ENCODE data around the gene NF1. TPM values are rescaled to one million over a fixed set of nuclear protein-coding genes. Genes with fewer than 3 reads are reported as not detected.

Gene NF1
- total and polyA plus RNA-seq, 2 donors (not counting 1 experiment from before 2014, with no cell fraction given), result 10.8 to 27.7 TPM

DNA sequence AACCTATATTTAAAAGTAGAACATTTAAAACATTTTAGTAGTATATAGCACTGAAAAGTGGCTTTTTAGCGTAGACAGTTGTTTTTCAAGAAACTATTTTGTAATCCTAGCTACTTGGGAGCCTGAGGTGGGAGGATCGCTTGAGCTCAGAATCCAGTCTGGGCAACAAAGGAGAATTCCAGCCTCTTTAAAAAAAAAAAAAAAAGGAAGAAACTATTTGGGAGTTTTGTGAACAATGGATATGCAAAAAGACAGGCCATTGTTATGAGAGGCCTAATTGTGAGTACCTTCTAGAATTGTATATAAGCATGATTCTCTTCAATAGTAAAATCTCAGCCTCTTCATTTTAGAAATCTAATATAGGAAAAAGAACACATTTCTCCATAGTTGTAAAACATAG is 184.6 kb downstream of the NF1 start:
- Mint-ChIP-seq H3K27ac (no peak overlapping the region), H3K4me1 (no peaks in the 10 kb centered on the region), H3K4me3 (no peak overlapping the region), H3K9me3 (ENCODE audit: insufficient read depth) (no peaks in the 10 kb centered on the region), H3K27me3 (no peaks in the 10 kb centered on the region)
- Histone ChIP-seq H4K20me1 (ENCODE audit: control insufficient read depth, insufficient read depth, low read length, poor library complexity, severe bottlenecking) (no peaks in the 10 kb centered on the region), H2AFZ (ENCODE audit: insufficient read depth, low read depth, low read length, poor library complexity, severe bottlenecking) (no peak overlapping the region), H3K4me2 (replicated peaks; ENCODE audit: low read depth, low read length, poor library complexity, severe bottlenecking) (no peak overlapping the region), H3K9ac (ENCODE audit: low read length) (no peak overlapping the region), H3K27me3 (replicated peaks in 1 of 4; ENCODE audit: control extremely low read depth in 1 of 4, control insufficient read depth in 3 of 4, insufficient read depth in 4 of 4, low read length in 3 of 4) (no peaks in the 10 kb centered on the region), H3K9me3 (ENCODE audit: control extremely low read depth in 1 of 3, control insufficient read depth in 2 of 3, insufficient read depth in 1 of 3, low read length in 2 of 3) (peaks cover 0 to 4% (median 0%) of the 10 kb centered on the region in 3 donors), H3K79me2 (ENCODE audit: control insufficient read depth, insufficient read depth, low read length) (no peaks in the 10 kb centered on the region), H3K4me3 (ENCODE audit: control extremely low read depth in 1 of 5, extremely low read depth in 1 of 5, insufficient read depth in 1 of 5, low read depth in 2 of 5, low read length in 4 of 5) (no peak overlapping the region), H3K36me3 (replicated peaks in 1 of 2; ENCODE audit: control extremely low read depth in 1 of 2, control insufficient read depth in 1 of 2, extremely low read depth in 1 of 2, insufficient read depth in 2 of 2, low read length in 1 of 2) (no peaks in the 10 kb centered on the region), H3K27ac (ENCODE audit: low read length in 2 of 2) (no peak overlapping the region), H3K4me1 (ENCODE audit: control insufficient read depth in 2 of 2, insufficient read depth in 2 of 2, low read length in 2 of 2) (no peaks in the 10 kb centered on the region)
- no peak for DNase-seq
- no peak for TF ChIP-seq CTCF (IDR thresholded peaks at IDR 0.05)
- ChIA-PET POLR2A (no interaction called here), CTCF (no interaction called here)
- ATAC-seq (ENCODE audit: low read depth), result no peak
- no CpG with 5 or more reads among the region's 2 CpGs for WGBS (ENCODE audit: insufficient coverage)
- intact Hi-C loops (cut with micrococcal nuclease), result no loop called here

DNA sequence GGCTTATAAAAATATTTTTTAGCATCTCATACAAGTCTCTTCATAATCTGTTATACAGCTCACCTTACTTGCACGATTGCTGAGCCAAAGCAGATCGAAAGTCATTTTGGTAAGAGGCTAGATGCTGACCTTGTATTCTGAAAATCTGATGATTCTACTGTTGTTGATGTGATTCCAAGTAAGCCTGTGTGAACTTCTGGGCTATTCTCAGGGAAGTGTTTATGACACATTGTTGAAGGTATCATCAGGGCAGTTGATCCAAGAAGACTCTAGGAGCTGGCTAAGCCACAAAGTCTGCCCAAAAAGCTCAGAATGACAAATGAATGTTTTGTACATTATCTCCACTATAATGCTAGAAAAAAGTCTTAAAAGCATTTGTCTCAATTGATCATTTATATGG is 186.3 kb downstream of the NF1 start:
- H3K27me3 Mint-ChIP-seq, result no peaks in the 10 kb centered on the region
- no peaks in the 10 kb centered on the region for H3K9me3 Mint-ChIP-seq (ENCODE audit: insufficient read depth)
- H3K4me1 Mint-ChIP-seq, result no peaks in the 10 kb centered on the region
- Histone ChIP-seq H3K9me3 (ENCODE audit: control extremely low read depth in 1 of 3, control insufficient read depth in 2 of 3, insufficient read depth in 1 of 3, low read length in 2 of 3) (peaks cover 0 to 4% (median 0%) of the 10 kb centered on the region in 3 donors), H3K4me1 (ENCODE audit: control insufficient read depth in 2 of 2, insufficient read depth in 2 of 2, low read length in 2 of 2) (no peaks in the 10 kb centered on the region), H3K4me2 (replicated peaks; ENCODE audit: low read depth, low read length, poor library complexity, severe bottlenecking) (no peak overlapping the region), H3K27me3 (replicated peaks in 1 of 4; ENCODE audit: control extremely low read depth in 1 of 4, control insufficient read depth in 3 of 4, insufficient read depth in 4 of 4, low read length in 3 of 4) (no peaks in the 10 kb centered on the region), H3K9ac (ENCODE audit: low read length) (no peak overlapping the region), H3K79me2 (ENCODE audit: control insufficient read depth, insufficient read depth, low read length) (no peaks in the 10 kb centered on the region), H3K27ac (ENCODE audit: low read length in 2 of 2) (no peak overlapping the region), H4K20me1 (ENCODE audit: control insufficient read depth, insufficient read depth, low read length, poor library complexity, severe bottlenecking) (no peaks in the 10 kb centered on the region), H2AFZ (ENCODE audit: insufficient read depth, low read depth, low read length, poor library complexity, severe bottlenecking) (no peak overlapping the region), H3K36me3 (replicated peaks in 1 of 2; ENCODE audit: control extremely low read depth in 1 of 2, control insufficient read depth in 1 of 2, extremely low read depth in 1 of 2, insufficient read depth in 2 of 2, low read length in 1 of 2) (no peaks in the 10 kb centered on the region), H3K4me3 (ENCODE audit: control extremely low read depth in 1 of 5, extremely low read depth in 1 of 5, insufficient read depth in 1 of 5, low read depth in 2 of 5, low read length in 4 of 5) (no peak overlapping the region)
- H3K27ac Mint-ChIP-seq, result no peak overlapping the region
- CTCF ChIA-PET, result no interaction called here
- 100% methylated on average over 2 of the region's 2 CpGs for WGBS (ENCODE audit: insufficient coverage)
- ATAC-seq (ENCODE audit: low read depth), result no peak
- H3K4me3 Mint-ChIP-seq, result no peak overlapping the region
- TF ChIP-seq EZH2 (IDR thresholded peaks at IDR 0.05; ENCODE audit: borderline replicate concordance, insufficient read depth, low read depth, low read length, poor library complexity, severe bottlenecking) (no peak), CTCF (IDR thresholded peaks at IDR 0.05) (no peak)
- POLR2A ChIA-PET, result no interaction called here
- intact Hi-C loops (cut with micrococcal nuclease), result no loop called here
- no peak for DNase-seq
